Hepatocyte (in vitro differentiated cells): ENCODE data around the gene DNAH17.

Source experiments
- EZH2 ChIP-seq: fragments of 200-600 bp; sonication (generic); IDR thresholded peaks from 2 replicates; pipeline ENCODE4 v1.6.1; 2016; ENCODE audit warnings: antibody characterized with exemption, mild to moderate bottlenecking, borderline replicate concordance
- TF ChIP-seq, protein P1 (sequence below): fragments of 200-600 bp; sonication (generic); IDR thresholded peaks from 2 replicates; pipeline ENCODE4 v1.5.1; 2016; ENCODE audit warnings: antibody characterized with exemption, mild to moderate bottlenecking; ENCODE audit not compliant: poor library complexity

DNA sequence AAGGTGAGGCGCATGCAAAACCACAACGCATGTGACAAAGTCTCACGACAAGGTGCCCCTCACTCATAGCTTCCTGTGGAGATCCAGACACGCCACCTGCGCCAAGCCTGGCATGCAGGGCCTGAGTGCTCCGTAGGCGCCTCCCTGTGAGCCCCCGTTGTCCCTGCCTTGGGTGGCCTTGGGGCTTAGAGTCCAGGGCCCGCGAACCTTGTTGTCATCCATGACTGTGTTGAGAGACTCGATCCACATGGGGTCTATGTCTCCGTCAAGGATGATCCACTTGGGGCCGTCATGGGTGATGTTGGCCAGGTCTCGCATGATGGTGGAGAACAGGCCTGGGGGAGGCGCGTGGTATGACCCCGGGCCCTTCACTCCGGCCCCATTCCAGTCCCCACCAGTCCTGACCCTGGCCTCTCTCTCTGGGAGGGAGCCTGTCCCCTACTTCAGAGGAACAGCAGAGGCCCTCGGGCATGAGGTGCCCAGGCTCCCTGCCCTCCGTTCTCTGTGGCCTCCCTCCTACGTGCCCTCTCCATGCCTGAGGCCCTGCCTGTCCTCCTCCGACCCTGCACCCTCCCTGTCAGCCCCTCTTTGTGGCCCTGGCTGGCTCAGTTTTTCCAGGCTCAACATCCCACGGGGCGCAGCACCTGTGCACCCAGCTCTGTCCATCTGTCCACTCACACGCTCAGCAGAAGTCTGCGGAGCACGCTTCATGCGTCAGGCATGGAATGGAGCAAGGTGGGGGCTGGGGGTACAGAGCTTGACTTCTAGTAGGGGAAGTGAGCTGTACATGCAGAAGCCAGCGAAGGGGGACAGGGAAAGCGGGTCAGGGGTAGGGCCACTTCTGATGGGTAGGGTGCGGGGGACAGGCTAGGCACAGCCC, 85.7 kb downstream of the DNAH17 start:
- TF ChIP-seq, protein P1, sequence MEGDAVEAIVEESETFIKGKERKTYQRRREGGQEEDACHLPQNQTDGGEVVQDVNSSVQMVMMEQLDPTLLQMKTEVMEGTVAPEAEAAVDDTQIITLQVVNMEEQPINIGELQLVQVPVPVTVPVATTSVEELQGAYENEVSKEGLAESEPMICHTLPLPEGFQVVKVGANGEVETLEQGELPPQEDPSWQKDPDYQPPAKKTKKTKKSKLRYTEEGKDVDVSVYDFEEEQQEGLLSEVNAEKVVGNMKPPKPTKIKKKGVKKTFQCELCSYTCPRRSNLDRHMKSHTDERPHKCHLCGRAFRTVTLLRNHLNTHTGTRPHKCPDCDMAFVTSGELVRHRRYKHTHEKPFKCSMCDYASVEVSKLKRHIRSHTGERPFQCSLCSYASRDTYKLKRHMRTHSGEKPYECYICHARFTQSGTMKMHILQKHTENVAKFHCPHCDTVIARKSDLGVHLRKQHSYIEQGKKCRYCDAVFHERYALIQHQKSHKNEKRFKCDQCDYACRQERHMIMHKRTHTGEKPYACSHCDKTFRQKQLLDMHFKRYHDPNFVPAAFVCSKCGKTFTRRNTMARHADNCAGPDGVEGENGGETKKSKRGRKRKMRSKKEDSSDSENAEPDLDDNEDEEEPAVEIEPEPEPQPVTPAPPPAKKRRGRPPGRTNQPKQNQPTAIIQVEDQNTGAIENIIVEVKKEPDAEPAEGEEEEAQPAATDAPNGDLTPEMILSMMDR = no peak
- TF ChIP-seq EZH2 = no peak
